Osteoblast (primary cell): ENCODE data around the gene FBXL17. TPM values are rescaled to one million over a fixed set of nuclear protein-coding genes. Genes with fewer than 3 reads are reported as not detected.

ENCODE experiments used
- DNase-seq: peaks from one replicate; pipeline ENCODE4 v3.0.0; 2011; ENCODE audit warnings: low spot score, mixed read lengths; ENCODE audit not compliant: insufficient read length; ENCODE audit errors: missing footprints
- H2AFZ ChIP-seq: 2 replicates; pipeline ENCODE4 v1.6.0; 2011; ENCODE audit warnings: mild to moderate bottlenecking, low read length
- H3K27ac ChIP-seq: 2 replicates; pipeline ENCODE4 v1.5.1; 2011; ENCODE audit warnings: mild to moderate bottlenecking, low read depth, low read length, moderate library complexity
- H3K27me3 ChIP-seq: 2 replicates; pipeline ENCODE4 v1.6.0; 2012; ENCODE audit warnings: mild to moderate bottlenecking, control low read depth, inconsistent platforms, low read length, moderate library complexity; ENCODE audit not compliant: insufficient read depth
- H3K36me3 ChIP-seq: 2 replicates; pipeline ENCODE4 v1.5.1; 2011; ENCODE audit warnings: mild to moderate bottlenecking, low read length, control low read depth, moderate library complexity; ENCODE audit not compliant: insufficient read depth
- H3K4me1 ChIP-seq: 2 replicates; pipeline ENCODE4 v1.5.1; 2011; ENCODE audit warnings: mild to moderate bottlenecking, low read length, control low read depth, moderate library complexity; ENCODE audit not compliant: insufficient read depth
- H3K4me2 ChIP-seq: 2 replicates; pipeline ENCODE4 v1.6.0; 2011; ENCODE audit warnings: mild to moderate bottlenecking, low read length; ENCODE audit not compliant: insufficient read depth
- H3K4me3 ChIP-seq: fragments of 200-600 bp; sonication (generic); 3 replicates; pipeline ENCODE4 v1.5.1; 2012; ENCODE audit warnings: mild to moderate bottlenecking, low read length, inconsistent platforms; ENCODE audit not compliant: insufficient read depth
- H3K79me2 ChIP-seq: 2 replicates; pipeline ENCODE4 v1.6.0; 2012; ENCODE audit warnings: mild to moderate bottlenecking, low read length, control low read depth, inconsistent platforms; ENCODE audit not compliant: insufficient read depth
- H3K9me3 ChIP-seq: 2 replicates; pipeline ENCODE4 v1.5.1; 2011; ENCODE audit warnings: low read depth, low read length, control low read depth
- H4K20me1 ChIP-seq: 2 replicates; pipeline ENCODE4 v1.6.0; 2012; ENCODE audit warnings: mild to moderate bottlenecking, low read length, control low read depth; ENCODE audit not compliant: insufficient read depth
- total RNA-seq: library from RNA; depleted of rRNA; stranded (reverse); fragments of >200 nt; gene quantifications from 2 replicates; pipeline ENCODE4 v1.2.3, GENCODE V29; 2012
- TF ChIP-seq, protein P1 (sequence below): IDR thresholded peaks from 2 replicates; pipeline ENCODE4 v1.5.1; 2011; ENCODE audit warnings: mild to moderate bottlenecking, low read depth, low read length, moderate library complexity; ENCODE audit errors: extremely low read depth

Gene FBXL17
- total RNA-seq, 1 donor: 19.5 TPM

DNA sequence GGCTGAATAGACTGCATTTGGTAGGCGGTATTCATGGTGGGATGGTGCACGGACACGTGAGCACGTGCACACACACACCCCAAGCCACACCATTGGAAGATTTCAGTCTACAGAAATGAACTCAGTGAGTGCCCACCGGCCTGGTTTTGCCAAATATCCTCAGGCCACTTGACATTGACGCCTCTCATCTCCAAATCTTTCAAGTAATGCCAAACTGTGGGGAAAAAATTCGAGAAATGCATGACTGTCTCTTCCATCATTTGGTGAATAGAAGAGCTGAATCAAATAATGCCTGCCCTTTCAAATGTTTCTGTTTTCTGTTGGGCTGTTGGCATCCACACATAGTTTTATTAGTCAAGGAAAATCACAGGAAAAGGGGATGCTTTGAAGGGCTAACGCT, 528.9 kb downstream of the FBXL17 start:
- no peak for DNase-seq
- Histone ChIP-seq H4K20me1 (no peaks in the 10 kb centered on the region), H3K36me3 (no peaks in the 10 kb centered on the region), H3K9me3 (no peaks in the 10 kb centered on the region), H3K4me2 (no peak overlapping the region), H3K4me3 (no peak overlapping the region), H3K27ac (no peak overlapping the region), H3K27me3 (no peaks in the 10 kb centered on the region), H3K4me1 (no peaks in the 10 kb centered on the region), H2AFZ (no peak overlapping the region), H3K79me2 (no peaks in the 10 kb centered on the region)
- TF ChIP-seq, protein P1, sequence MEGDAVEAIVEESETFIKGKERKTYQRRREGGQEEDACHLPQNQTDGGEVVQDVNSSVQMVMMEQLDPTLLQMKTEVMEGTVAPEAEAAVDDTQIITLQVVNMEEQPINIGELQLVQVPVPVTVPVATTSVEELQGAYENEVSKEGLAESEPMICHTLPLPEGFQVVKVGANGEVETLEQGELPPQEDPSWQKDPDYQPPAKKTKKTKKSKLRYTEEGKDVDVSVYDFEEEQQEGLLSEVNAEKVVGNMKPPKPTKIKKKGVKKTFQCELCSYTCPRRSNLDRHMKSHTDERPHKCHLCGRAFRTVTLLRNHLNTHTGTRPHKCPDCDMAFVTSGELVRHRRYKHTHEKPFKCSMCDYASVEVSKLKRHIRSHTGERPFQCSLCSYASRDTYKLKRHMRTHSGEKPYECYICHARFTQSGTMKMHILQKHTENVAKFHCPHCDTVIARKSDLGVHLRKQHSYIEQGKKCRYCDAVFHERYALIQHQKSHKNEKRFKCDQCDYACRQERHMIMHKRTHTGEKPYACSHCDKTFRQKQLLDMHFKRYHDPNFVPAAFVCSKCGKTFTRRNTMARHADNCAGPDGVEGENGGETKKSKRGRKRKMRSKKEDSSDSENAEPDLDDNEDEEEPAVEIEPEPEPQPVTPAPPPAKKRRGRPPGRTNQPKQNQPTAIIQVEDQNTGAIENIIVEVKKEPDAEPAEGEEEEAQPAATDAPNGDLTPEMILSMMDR: no peak

DNA sequence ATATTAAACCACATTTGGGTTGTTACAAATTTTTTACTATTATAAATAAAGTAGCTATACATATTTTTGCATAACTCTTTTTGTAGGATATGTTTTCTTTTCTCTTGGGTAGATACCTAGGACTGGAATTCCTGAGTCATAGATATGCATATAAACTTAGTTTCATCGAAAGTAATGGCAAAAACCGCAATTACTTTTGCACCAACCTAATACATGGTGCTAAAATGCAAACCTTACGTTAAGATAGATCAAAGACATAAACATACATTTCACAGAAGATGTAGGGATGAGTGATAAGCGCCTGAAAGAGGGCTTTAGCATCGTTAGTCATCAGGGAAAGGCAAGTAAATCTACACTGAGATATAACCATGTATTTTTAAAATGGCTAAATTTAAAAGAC, 532.8 kb downstream of the FBXL17 start:
- no peaks in the 10 kb centered on the region for H3K9me3 ChIP-seq
- no peaks in the 10 kb centered on the region for H4K20me1 ChIP-seq
- TF ChIP-seq, protein P1: no peak
- H3K27me3 ChIP-seq: peaks cover 5% of the 10 kb centered on the region
- no peaks in the 10 kb centered on the region for H3K4me1 ChIP-seq
- H3K36me3 ChIP-seq: no peaks in the 10 kb centered on the region
- no peaks in the 10 kb centered on the region for H3K79me2 ChIP-seq
- no peak overlapping the region for H3K4me2 ChIP-seq
- H3K4me3 ChIP-seq: no peak overlapping the region
- H2AFZ ChIP-seq: no peak overlapping the region
- no peak overlapping the region for H3K27ac ChIP-seq
- no peak for DNase-seq

DNA sequence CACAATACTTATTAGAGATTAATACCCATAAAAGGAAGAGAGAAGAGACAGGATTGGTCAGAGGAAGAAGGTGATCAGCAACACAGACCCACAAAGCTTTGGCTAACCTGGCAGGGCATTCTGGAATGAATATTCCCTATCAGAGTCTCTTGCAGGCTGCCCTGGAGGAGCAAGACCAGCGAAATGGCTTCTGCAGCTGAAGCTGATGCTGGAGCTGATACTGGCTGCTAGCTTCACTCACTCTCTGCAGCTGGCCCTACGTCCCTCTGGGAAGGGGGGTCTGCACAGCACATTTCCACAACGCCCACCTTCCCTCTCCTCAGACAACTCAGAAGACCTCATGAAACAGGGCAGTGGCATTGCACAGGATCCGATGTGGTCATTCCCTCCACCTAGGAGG, 541.3 kb downstream of the FBXL17 start:
- Histone ChIP-seq H3K4me3 (no peak overlapping the region), H3K36me3 (no peaks in the 10 kb centered on the region), H3K4me1 (no peaks in the 10 kb centered on the region), H4K20me1 (no peaks in the 10 kb centered on the region), H3K27me3 (peaks cover 8% of the 10 kb centered on the region), H3K9me3 (no peaks in the 10 kb centered on the region), H2AFZ (no peak overlapping the region), H3K27ac (no peak overlapping the region), H3K79me2 (no peaks in the 10 kb centered on the region), H3K4me2 (no peak overlapping the region)
- DNase-seq: no peak
- TF ChIP-seq, protein P1: no peak

GRCh38 chr5:107840161-107840560, 541.7 kb downstream of the FBXL17 start:
- Histone ChIP-seq H3K27me3 (peaks cover 8% of the 10 kb centered on the region), H4K20me1 (no peaks in the 10 kb centered on the region), H3K4me1 (no peaks in the 10 kb centered on the region), H3K36me3 (no peaks in the 10 kb centered on the region), H2AFZ (no peak overlapping the region), H3K9me3 (no peaks in the 10 kb centered on the region), H3K4me2 (no peak overlapping the region), H3K79me2 (no peaks in the 10 kb centered on the region), H3K27ac (no peak overlapping the region), H3K4me3 (no peak overlapping the region)
- TF ChIP-seq, protein P1: no peak
- no peak for DNase-seq
